ENCODE measurements around the gene RAD23A.
"Not testable (repeated sequence)": the region's sequence is repeated elsewhere in the genome, so short reads cannot be mapped to it uniquely, and the experiment has no call there.

The RAD23A gene

GRCh38 chr19:12970070-12970820 lies 24.6 kb downstream of the RAD23A start:
- no peak overlapping the region for H3K9ac ChIP-seq

GRCh38 chr19:12973236-12973635 lies 27.6 kb downstream of the RAD23A start:
- Histone ChIP-seq H3K36me3 (ENCODE audit: control insufficient read depth, insufficient read depth, low read length) (no peaks in the 10 kb centered on the region), H3K4me2 (ENCODE audit: low read length) (no peak overlapping the region), H3K4me3 (ENCODE audit: low read depth, low read length) (no peak overlapping the region), H3K27me3 (ENCODE audit: control insufficient read depth, insufficient read depth, low read length) (no peaks in the 10 kb centered on the region), H3K27ac (no peak overlapping the region), H2AFZ (no peak overlapping the region), H3K79me2 (no peaks in the 10 kb centered on the region), H3K4me1 (peaks cover 5% of the 10 kb centered on the region), H3K9ac (no peak overlapping the region), H3K9me3 (ENCODE audit: control insufficient read depth, low read length) (no peaks in the 10 kb centered on the region)
- TF ChIP-seq, protein P1, sequence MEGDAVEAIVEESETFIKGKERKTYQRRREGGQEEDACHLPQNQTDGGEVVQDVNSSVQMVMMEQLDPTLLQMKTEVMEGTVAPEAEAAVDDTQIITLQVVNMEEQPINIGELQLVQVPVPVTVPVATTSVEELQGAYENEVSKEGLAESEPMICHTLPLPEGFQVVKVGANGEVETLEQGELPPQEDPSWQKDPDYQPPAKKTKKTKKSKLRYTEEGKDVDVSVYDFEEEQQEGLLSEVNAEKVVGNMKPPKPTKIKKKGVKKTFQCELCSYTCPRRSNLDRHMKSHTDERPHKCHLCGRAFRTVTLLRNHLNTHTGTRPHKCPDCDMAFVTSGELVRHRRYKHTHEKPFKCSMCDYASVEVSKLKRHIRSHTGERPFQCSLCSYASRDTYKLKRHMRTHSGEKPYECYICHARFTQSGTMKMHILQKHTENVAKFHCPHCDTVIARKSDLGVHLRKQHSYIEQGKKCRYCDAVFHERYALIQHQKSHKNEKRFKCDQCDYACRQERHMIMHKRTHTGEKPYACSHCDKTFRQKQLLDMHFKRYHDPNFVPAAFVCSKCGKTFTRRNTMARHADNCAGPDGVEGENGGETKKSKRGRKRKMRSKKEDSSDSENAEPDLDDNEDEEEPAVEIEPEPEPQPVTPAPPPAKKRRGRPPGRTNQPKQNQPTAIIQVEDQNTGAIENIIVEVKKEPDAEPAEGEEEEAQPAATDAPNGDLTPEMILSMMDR (IDR thresholded peaks at IDR 0.05) = no peak

More at GRCh38 chr19:12970070-12970820, 24.6 kb downstream of the RAD23A start:
- TF ChIP-seq, protein P1 (IDR thresholded peaks at IDR 0.05) = no peak
- Histone ChIP-seq H3K79me2 (no peaks in the 10 kb centered on the region), H3K4me1 (peaks cover 5% of the 10 kb centered on the region), H3K27ac (no peak overlapping the region), H2AFZ (no peak overlapping the region), H3K27me3 (ENCODE audit: control insufficient read depth, insufficient read depth, low read length) (no peaks in the 10 kb centered on the region), H3K36me3 (ENCODE audit: control insufficient read depth, insufficient read depth, low read length) (no peaks in the 10 kb centered on the region), H3K4me2 (ENCODE audit: low read length) (no peak overlapping the region), H3K4me3 (ENCODE audit: low read depth, low read length) (no peak overlapping the region), H3K9me3 (ENCODE audit: control insufficient read depth, low read length) (no peaks in the 10 kb centered on the region)

- Histone ChIP-seq H3K4me1 (peaks cover 4% of the 10 kb centered on the region), H3K9ac (no peak overlapping the region), H3K4me2 (ENCODE audit: low read length) (no peak overlapping the region), H3K4me3 (ENCODE audit: low read depth, low read length) (no peak overlapping the region), H3K9me3 (ENCODE audit: control insufficient read depth, low read length) (no peaks in the 10 kb centered on the region), H3K27me3 (ENCODE audit: control insufficient read depth, insufficient read depth, low read length) (no peaks in the 10 kb centered on the region), H2AFZ (no peak overlapping the region), H3K36me3 (ENCODE audit: control insufficient read depth, insufficient read depth, low read length) (no peaks in the 10 kb centered on the region), H3K27ac (no peak overlapping the region), H3K79me2 (no peaks in the 10 kb centered on the region)
- TF ChIP-seq, protein P1 (IDR thresholded peaks at IDR 0.05) = no peak
Measured at GRCh38 chr19:12974301-12975220, 28.9 kb downstream of the RAD23A start.

- H3K9me3 ChIP-seq (ENCODE audit: control insufficient read depth, low read length) = no peaks in the 10 kb centered on the region
- H3K27me3 ChIP-seq (ENCODE audit: control insufficient read depth, insufficient read depth, low read length) = no peaks in the 10 kb centered on the region
- no peaks in the 10 kb centered on the region for H3K4me1 ChIP-seq
- no peak overlapping the region for H3K27ac ChIP-seq
- no peak overlapping the region for H3K4me3 ChIP-seq (ENCODE audit: low read depth, low read length)
- H3K9ac ChIP-seq = no peak overlapping the region
- H2AFZ ChIP-seq = no peak overlapping the region
- H3K36me3 ChIP-seq (ENCODE audit: control insufficient read depth, insufficient read depth, low read length) = no peaks in the 10 kb centered on the region
- H3K4me2 ChIP-seq (ENCODE audit: low read length) = no peak overlapping the region
- no peaks in the 10 kb centered on the region for H3K79me2 ChIP-seq
- TF ChIP-seq, protein P1 (IDR thresholded peaks at IDR 0.05) = no peak
Measured at GRCh38 chr19:12975221-12975741, 29.6 kb downstream of the RAD23A start.

- not testable (repeated sequence) for H3K36me3 ChIP-seq (ENCODE audit: control insufficient read depth, insufficient read depth, low read length); H3K79me2 ChIP-seq; H3K9me3 ChIP-seq (ENCODE audit: control insufficient read depth, low read length); H3K4me3 ChIP-seq (ENCODE audit: low read depth, low read length); H3K9ac ChIP-seq; H2AFZ ChIP-seq; H3K27me3 ChIP-seq (ENCODE audit: control insufficient read depth, insufficient read depth, low read length); H3K27ac ChIP-seq; H3K4me2 ChIP-seq (ENCODE audit: low read length); H3K4me1 ChIP-seq
Measured at GRCh38 chr19:12976109-12976508, 30.4 kb downstream of the RAD23A start.
